CD8-positive, alpha-beta memory T cell (primary cell): ENCODE results near the gene SMIM10L2A. TPM values are rescaled to one million over a fixed set of nuclear protein-coding genes. Genes with fewer than 3 reads are reported as not detected.
A peak's percentile ranks its signal among the peaks of the same experiment; 100 is the strongest.

Experiments
- CTCF ChIA-PET: fragments of 350-600 bp; sonication (Branson Sonifier 250); formaldehyde crosslinking; loops from one replicate; lab custom pipeline; 2021; ENCODE audit warnings: antibody characterized with exemption; lab: Charles Lee
- POLR2A ChIA-PET: fragments of 350-600 bp; sonication (Branson Sonifier 250); formaldehyde crosslinking; loops from one replicate; lab custom pipeline; 2021; ENCODE audit warnings: antibody characterized with exemption; lab: Charles Lee
- DNase-seq, 5 donors: peaks; one replicate each; pipeline versions ENCODE4 v3.0.0 to v3.0.0-alpha.2; 2020 to 2022; ENCODE audit warnings: mixed read lengths in 1 of 5
- H3K27ac ChIP-seq: one replicate; pipeline ENCODE4 v1.7.0; 2013; ENCODE audit warnings: low read depth, mild to moderate bottlenecking, low read length, moderate library complexity
- H3K27me3 ChIP-seq: 2 replicates; pipeline ENCODE4 v1.7.0; 2013; ENCODE audit warnings: low read length, mild to moderate bottlenecking; ENCODE audit not compliant: insufficient read depth, poor library complexity, severe bottlenecking
- H3K36me3 ChIP-seq: 2 replicates; pipeline ENCODE4 v1.7.0; 2013; ENCODE audit warnings: mild to moderate bottlenecking, low read length, moderate library complexity; ENCODE audit not compliant: insufficient read depth
- H3K4me1 ChIP-seq: 2 replicates; pipeline ENCODE4 v1.7.0; 2013; ENCODE audit warnings: mild to moderate bottlenecking, low read length, moderate library complexity; ENCODE audit not compliant: insufficient read depth
- H3K4me3 ChIP-seq: 2 replicates; pipeline ENCODE4 v1.7.0; 2013; ENCODE audit warnings: mild to moderate bottlenecking, low read length
- H3K9me3 ChIP-seq: 2 replicates; pipeline ENCODE4 v1.7.0; 2013; ENCODE audit warnings: mild to moderate bottlenecking, low read length
- H3K27ac Mint-ChIP-seq, 8 donors: one replicate each; pipeline ENCODE4 v1.8.0; 2020 to 2021; ENCODE audit warnings: mixed read lengths in 8 of 8, mild to moderate bottlenecking in 6 of 8, inconsistent platforms in 3 of 8, moderate library complexity in 3 of 8
- H3K27me3 Mint-ChIP-seq, 2 donors: one replicate each; pipeline ENCODE4 v1.8.0; 2020 to 2021; ENCODE audit warnings: mixed read lengths in 2 of 2, mild to moderate bottlenecking in 1 of 2, moderate library complexity in 1 of 2
- H3K36me3 Mint-ChIP-seq, 3 donors: one replicate each; pipeline ENCODE4 v1.8.0; 2020 to 2021; ENCODE audit warnings: mixed read lengths in 3 of 3, inconsistent platforms in 1 of 3, mild to moderate bottlenecking in 1 of 3
- H3K4me1 Mint-ChIP-seq, 3 donors: one replicate each; pipeline ENCODE4 v1.8.0; 2020 to 2021; ENCODE audit warnings: mixed read lengths in 3 of 3, inconsistent platforms in 1 of 3, mild to moderate bottlenecking in 1 of 3
- H3K4me3 Mint-ChIP-seq, 7 donors: one replicate each; pipeline ENCODE4 v1.8.0; 2020 to 2021; ENCODE audit warnings: mixed read lengths in 7 of 7, mild to moderate bottlenecking in 6 of 7, moderate library complexity in 4 of 7, inconsistent platforms in 2 of 7
- H3K9me3 Mint-ChIP-seq, 5 donors: one replicate each; pipeline ENCODE4 v1.8.0; 2020 to 2022; ENCODE audit warnings: mixed read lengths in 5 of 5, mild to moderate bottlenecking in 3 of 5, moderate library complexity in 2 of 5, inconsistent platforms in 1 of 5
- polyA plus RNA-seq: library from polyadenylated mRNA; unstranded; fragments of 300-500 nt; fragmentation: Illumina TruSeq; gene quantifications from one replicate; pipeline ENCODE4 v1.2.3, GENCODE V29; 2021
- total RNA-seq, 2 experiments: library from RNA; stranded (reverse); gene quantifications; one replicate each; pipeline ENCODE4 v1.2.3, GENCODE V29; 2021

Gene SMIM10L2A
- total and polyA plus RNA-seq, 3 experiments from 2014 or later, result 0.10 to 0.62 (median 0.48) TPM

DNA sequence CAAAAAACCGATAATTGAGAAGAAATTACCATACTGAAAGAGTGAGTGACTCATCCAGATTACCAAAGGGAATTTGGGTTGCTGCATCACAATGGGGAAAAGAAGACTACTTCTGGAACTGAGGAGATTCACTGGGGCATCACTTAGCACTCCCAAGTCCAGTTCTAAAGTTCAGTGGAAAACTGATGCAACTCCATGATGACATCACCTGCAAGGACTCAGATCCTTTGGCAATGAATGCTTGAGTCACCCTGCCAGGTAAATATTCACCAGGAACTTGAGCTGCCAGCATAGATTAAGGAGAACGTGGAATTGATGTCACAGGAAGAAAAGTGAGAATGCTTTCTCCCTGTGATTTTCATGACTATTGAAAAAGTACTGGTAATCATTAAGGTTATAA, 32.0 kb upstream of the SMIM10L2A start:
- no peak overlapping the region for H3K27ac ChIP-seq
- H3K4me3 ChIP-seq, result no peak overlapping the region
- peaks cover 9 to 14% (median 11%) of the 10 kb centered on the region in 3 donors for H3K4me1 Mint-ChIP-seq
- no peaks in the 10 kb centered on the region for H3K27me3 ChIP-seq
- DNase-seq, result no peak
- no peak overlapping the region for H3K4me3 Mint-ChIP-seq
- H3K4me1 ChIP-seq, result peaks cover 12% of the 10 kb centered on the region
- H3K36me3 Mint-ChIP-seq, result no peaks in the 10 kb centered on the region
- H3K27ac Mint-ChIP-seq, result no peak overlapping the region
- ChIA-PET POLR2A (no interaction called here), CTCF (interaction anchor here (1.2 kb wide), 1 partner anchor 14 kb away, joined by 4 read pairs; no protein-coding TSS in a partner anchor)
- H3K9me3 Mint-ChIP-seq, result no peaks in the 10 kb centered on the region
- peaks cover 0 to 11% of the 10 kb centered on the region in 2 donors for H3K27me3 Mint-ChIP-seq
- H3K36me3 ChIP-seq, result no peaks in the 10 kb centered on the region
- no peaks in the 10 kb centered on the region for H3K9me3 ChIP-seq

DNA sequence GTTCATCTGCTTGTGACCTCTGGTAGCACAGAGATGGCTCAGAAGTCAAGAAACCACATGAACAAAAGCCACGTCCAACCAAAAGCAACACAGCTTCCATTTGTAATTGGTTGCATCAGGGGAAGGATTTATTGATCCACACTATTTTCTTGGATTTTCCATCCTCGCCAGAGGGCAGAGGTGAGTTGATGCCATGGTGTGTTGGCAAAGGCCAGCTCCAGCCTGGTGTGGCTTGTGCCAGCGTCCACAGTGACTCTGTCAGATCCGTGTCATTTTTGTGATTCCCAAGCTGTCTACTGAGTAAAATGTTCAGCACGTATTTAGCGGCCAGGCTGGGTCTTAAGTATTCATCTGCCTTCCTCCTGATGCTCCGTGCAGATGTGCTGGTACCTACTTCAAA, 30.0 kb upstream of the SMIM10L2A start:
- H3K4me3 ChIP-seq, result no peak overlapping the region
- no peaks in the 10 kb centered on the region for H3K27me3 ChIP-seq
- ChIA-PET CTCF (no interaction called here), POLR2A (no interaction called here)
- H3K27ac ChIP-seq, result no peak overlapping the region
- H3K9me3 ChIP-seq, result no peaks in the 10 kb centered on the region
- H3K4me3 Mint-ChIP-seq, result no peak overlapping the region
- no peaks in the 10 kb centered on the region for H3K9me3 Mint-ChIP-seq
- H3K36me3 Mint-ChIP-seq, result no peaks in the 10 kb centered on the region
- H3K27ac Mint-ChIP-seq, result no peak overlapping the region
- DNase-seq, result no peak
- no peaks in the 10 kb centered on the region for H3K4me1 ChIP-seq
- no peaks in the 10 kb centered on the region for H3K36me3 ChIP-seq
- H3K4me1 Mint-ChIP-seq, result peaks cover 0 to 9% (median 0%) of the 10 kb centered on the region in 3 donors
- peaks cover 0 to 14% of the 10 kb centered on the region in 2 donors for H3K27me3 Mint-ChIP-seq

DNA sequence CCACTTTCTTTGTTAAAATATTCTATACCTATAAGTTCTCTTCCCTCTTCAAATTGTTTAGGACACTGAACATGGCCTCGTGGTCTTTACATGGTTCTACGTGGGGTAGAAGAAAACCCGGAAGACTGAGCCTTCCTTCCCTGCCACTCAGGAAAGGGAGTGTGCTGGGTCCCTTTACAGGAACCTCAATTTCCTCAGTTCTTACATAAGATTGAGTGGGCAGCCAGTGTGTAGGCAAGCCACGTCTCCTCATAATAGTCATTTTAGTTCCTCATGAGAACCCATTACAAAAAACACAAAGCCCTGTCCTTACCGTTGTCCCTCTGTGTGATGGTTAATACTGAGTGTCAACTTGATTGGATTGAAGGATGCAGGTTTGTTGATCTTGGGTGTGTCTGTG, 28.7 kb upstream of the SMIM10L2A start:
- H3K36me3 Mint-ChIP-seq, result no peaks in the 10 kb centered on the region
- no peak overlapping the region for H3K4me3 Mint-ChIP-seq
- Histone ChIP-seq H3K4me3 (no peak overlapping the region), H3K4me1 (no peaks in the 10 kb centered on the region), H3K27me3 (no peaks in the 10 kb centered on the region), H3K9me3 (no peaks in the 10 kb centered on the region), H3K36me3 (no peaks in the 10 kb centered on the region), H3K27ac (no peak overlapping the region)
- H3K9me3 Mint-ChIP-seq, result no peaks in the 10 kb centered on the region
- ChIA-PET POLR2A (no interaction called here), CTCF (no interaction called here)
- DNase-seq, result no peak
- H3K4me1 Mint-ChIP-seq, result peaks cover 0 to 9% (median 0%) of the 10 kb centered on the region in 3 donors
- peaks cover 0 to 9% of the 10 kb centered on the region in 2 donors for H3K27me3 Mint-ChIP-seq
- H3K27ac Mint-ChIP-seq, result no peak overlapping the region

DNA sequence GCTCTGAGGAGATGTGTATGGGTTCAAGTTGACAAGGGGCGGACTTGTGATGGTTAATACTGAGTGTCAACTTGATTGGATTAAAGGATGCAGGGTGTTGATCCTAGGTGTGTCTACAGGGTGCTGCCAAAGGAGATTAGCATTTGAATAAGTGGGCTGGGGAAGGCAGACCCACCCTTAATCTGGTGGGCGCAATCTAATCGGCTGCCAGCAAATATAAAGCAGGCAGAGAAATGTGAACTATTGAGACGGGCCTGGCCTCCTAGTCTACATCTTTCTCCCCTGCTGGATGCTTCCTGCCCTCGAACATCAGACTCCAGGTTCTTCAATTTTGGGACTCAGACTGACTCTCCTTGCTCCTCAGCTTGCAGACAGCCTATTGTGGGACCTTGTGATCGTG, 26.7 kb upstream of the SMIM10L2A start:
- POLR2A ChIA-PET, result no interaction called here

DNA sequence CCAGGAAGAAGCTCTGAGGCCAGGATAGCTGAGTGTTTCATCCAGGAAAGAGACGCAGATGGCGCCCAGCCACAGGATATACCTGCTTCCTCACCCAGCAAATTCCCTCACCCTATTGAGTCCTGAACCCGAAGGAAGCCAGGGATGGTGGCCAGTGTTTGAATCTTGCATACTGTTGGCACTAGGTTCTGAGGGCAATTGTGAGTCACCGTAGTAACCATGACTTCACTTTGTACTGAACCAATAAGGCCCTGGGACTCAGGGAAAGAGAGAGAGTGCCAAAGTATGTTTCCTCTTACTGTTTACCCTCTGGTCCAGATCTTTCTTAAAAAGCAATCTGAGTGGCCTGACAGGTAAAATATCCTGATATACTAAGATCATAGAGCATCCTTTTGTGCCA, 25.6 kb upstream of the SMIM10L2A start:
- POLR2A ChIA-PET, result no interaction called here
- Mint-ChIP-seq H3K4me3 (no peak overlapping the region), H3K36me3 (no peaks in the 10 kb centered on the region), H3K27ac (no peak overlapping the region), H3K9me3 (peaks cover 0 to 2% (median 0%) of the 10 kb centered on the region in 5 donors), H3K27me3 (peaks cover 0 to 7% of the 10 kb centered on the region in 2 donors), H3K4me1 (peaks cover 0 to 5% (median 0%) of the 10 kb centered on the region in 3 donors)
- Histone ChIP-seq H3K4me1 (no peaks in the 10 kb centered on the region), H3K4me3 (no peak overlapping the region), H3K27me3 (no peaks in the 10 kb centered on the region), H3K27ac (no peak overlapping the region), H3K9me3 (no peaks in the 10 kb centered on the region), H3K36me3 (no peaks in the 10 kb centered on the region)
- DNase-seq, result no peak
- CTCF ChIA-PET, result no interaction called here

More for the DNA sequence above, 26.7 kb upstream of the SMIM10L2A start:
- H3K36me3 ChIP-seq, result no peaks in the 10 kb centered on the region
- Mint-ChIP-seq H3K9me3 (no peaks in the 10 kb centered on the region), H3K36me3 (no peaks in the 10 kb centered on the region), H3K27ac (no peak overlapping the region), H3K27me3 (peaks cover 0 to 7% of the 10 kb centered on the region in 2 donors), H3K4me1 (peaks cover 0 to 5% (median 0%) of the 10 kb centered on the region in 3 donors), H3K4me3 (no peak overlapping the region)
- no peaks in the 10 kb centered on the region for H3K4me1 ChIP-seq
- H3K4me3 ChIP-seq, result no peak overlapping the region
- no peaks in the 10 kb centered on the region for H3K27me3 ChIP-seq
- no peak overlapping the region for H3K27ac ChIP-seq
- H3K9me3 ChIP-seq, result no peaks in the 10 kb centered on the region
- no peak for DNase-seq
- CTCF ChIA-PET, result no interaction called here

DNA sequence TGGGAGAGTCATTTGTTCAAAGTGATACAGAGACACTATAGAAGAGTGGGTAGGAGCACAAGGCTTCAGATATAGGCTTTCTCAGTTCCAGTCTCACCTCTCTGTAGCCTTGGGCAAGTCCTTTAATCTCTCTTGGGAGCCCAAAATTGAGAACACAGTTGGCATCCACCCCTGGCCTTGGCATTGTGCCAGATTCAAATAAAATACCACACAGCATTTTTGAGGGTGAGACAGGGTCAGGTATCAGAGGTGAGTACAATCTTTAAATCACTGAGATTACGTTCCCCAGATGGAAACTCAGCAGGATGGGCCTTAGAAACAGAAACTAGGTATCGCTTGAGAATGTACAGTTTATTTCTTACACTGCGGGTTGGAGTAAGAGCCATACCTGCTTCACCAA, 25.2 kb upstream of the SMIM10L2A start:
- Mint-ChIP-seq H3K4me1 (peaks cover 0 to 5% (median 0%) of the 10 kb centered on the region in 3 donors), H3K36me3 (no peaks in the 10 kb centered on the region), H3K27ac (no peak overlapping the region), H3K9me3 (peaks cover 0 to 2% (median 0%) of the 10 kb centered on the region in 5 donors), H3K4me3 (no peak overlapping the region), H3K27me3 (peaks cover 0 to 7% of the 10 kb centered on the region in 2 donors)
- H3K27ac ChIP-seq, result no peak overlapping the region
- no peak for DNase-seq
- no peaks in the 10 kb centered on the region for H3K36me3 ChIP-seq
- H3K9me3 ChIP-seq, result no peaks in the 10 kb centered on the region
- no peak overlapping the region for H3K4me3 ChIP-seq
- CTCF ChIA-PET, result no interaction called here
- H3K4me1 ChIP-seq, result no peaks in the 10 kb centered on the region
- H3K27me3 ChIP-seq, result no peaks in the 10 kb centered on the region
- POLR2A ChIA-PET, result no interaction called here

DNA sequence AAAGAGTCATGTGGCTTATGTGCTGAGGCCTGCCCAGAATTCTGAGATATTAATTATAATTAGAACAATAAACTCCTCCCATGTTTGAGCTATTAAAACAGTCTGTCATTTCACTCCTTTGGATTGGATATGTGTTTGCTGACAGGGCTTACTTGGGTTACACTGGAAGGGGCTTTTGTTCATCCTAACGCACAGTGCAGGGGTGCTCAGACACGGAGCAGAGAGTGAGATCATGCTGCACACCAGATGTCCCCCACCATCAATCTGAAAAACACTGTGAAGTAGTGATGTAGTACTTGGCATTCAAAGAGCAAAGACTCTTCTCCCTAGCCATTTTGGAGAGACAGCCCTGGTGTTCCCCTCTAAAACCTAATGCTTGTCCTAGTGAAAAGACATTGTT, 24.1 kb upstream of the SMIM10L2A start:
- POLR2A ChIA-PET, result no interaction called here
- no peak overlapping the region for H3K4me3 Mint-ChIP-seq
- peaks cover 2 to 9% (median 6%) of the 10 kb centered on the region in 3 donors for H3K4me1 Mint-ChIP-seq
- Histone ChIP-seq H3K4me1 (peaks cover 8% of the 10 kb centered on the region), H3K9me3 (no peaks in the 10 kb centered on the region), H3K27me3 (no peaks in the 10 kb centered on the region), H3K27ac (no peak overlapping the region), H3K36me3 (no peaks in the 10 kb centered on the region), H3K4me3 (no peak overlapping the region)
- no peak overlapping the region for H3K27ac Mint-ChIP-seq
- H3K27me3 Mint-ChIP-seq, result peaks cover 0 to 7% of the 10 kb centered on the region in 2 donors
- DNase-seq, result no peak
- CTCF ChIA-PET, result no interaction called here
- no peaks in the 10 kb centered on the region for H3K36me3 Mint-ChIP-seq
- H3K9me3 Mint-ChIP-seq, result peaks cover 0 to 2% (median 0%) of the 10 kb centered on the region in 5 donors

DNA sequence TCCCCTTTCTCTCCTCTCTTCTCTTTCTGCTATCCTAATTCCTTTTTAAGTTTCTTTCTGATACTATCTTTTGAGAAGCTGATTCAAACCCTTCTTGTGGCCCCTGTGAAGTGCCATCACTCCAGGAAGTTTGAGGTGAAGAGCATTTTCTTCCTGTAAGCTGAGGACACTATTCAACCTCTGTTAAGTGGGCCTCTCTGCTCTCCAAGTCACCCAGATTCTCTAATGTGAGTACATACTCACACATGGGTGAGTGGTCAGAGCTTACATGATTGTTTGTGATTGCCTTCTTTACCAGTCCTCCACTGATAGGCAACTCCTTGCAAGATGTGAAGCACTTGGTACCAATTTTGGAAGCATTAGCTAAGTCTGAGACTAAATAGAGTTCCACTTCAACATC, 18.4 kb upstream of the SMIM10L2A start:
- Mint-ChIP-seq H3K4me1 (peaks cover 13 to 23% (median 20%) of the 10 kb centered on the region in 3 donors), H3K36me3 (peaks cover 0 to 1% (median 0%) of the 10 kb centered on the region in 3 donors), H3K27ac (peak overlapping the region in 6 of 8 donors; percentile 5 to 81 (median 54)), H3K4me3 (peak overlapping the region in 2 of 7 donors; percentile 28 to 42), H3K27me3 (peaks cover 0 to 8% of the 10 kb centered on the region in 2 donors), H3K9me3 (peaks cover 0 to 2% (median 0%) of the 10 kb centered on the region in 5 donors)
- Histone ChIP-seq H3K4me1 (peaks cover 20% of the 10 kb centered on the region), H3K4me3 (no peak overlapping the region), H3K36me3 (no peaks in the 10 kb centered on the region), H3K27ac (no peak overlapping the region), H3K9me3 (no peaks in the 10 kb centered on the region), H3K27me3 (no peaks in the 10 kb centered on the region)
- DNase-seq, result no peak
- POLR2A ChIA-PET, result no interaction called here
- CTCF ChIA-PET, result interaction anchor here (1.1 kb wide), 1 partner anchor 14 kb away, joined by 4 read pairs; no protein-coding TSS in a partner anchor
